ENCODE results near the gene AATK. TPM values are rescaled to one million over a fixed set of nuclear protein-coding genes. Genes with fewer than 3 reads are reported as not detected.

The AATK gene
- total RNA-seq, 1 experiment from 2014 or later = 4.4 TPM

GRCh38 chr17:81126281-81127132 lies 39.5 kb downstream of the AATK start:
- Histone ChIP-seq H2AFZ (ENCODE audit: low read depth, low read length, poor library complexity, severe bottlenecking) (no peak overlapping the region), H3K9ac (ENCODE audit: low read length) (no peak overlapping the region), H3K9me2 (ENCODE audit: insufficient read depth) (no peaks in the 10 kb centered on the region), H3K9me3 (ENCODE audit: control insufficient read depth in 1 of 2, insufficient read depth in 1 of 2, low read depth in 1 of 2, low read length in 2 of 2) (no peaks in the 10 kb centered on the region), H3K36me3 (ENCODE audit: control insufficient read depth in 1 of 2, insufficient read depth in 2 of 2, low read length in 2 of 2) (no peaks in the 10 kb centered on the region), H3K27me3 (ENCODE audit: insufficient read depth, low read length) (no peaks in the 10 kb centered on the region), H3K79me2 (ENCODE audit: insufficient read depth, low read length) (no peaks in the 10 kb centered on the region), H3K4me1 (ENCODE audit: control insufficient read depth in 1 of 2, insufficient read depth in 2 of 2, low read length in 2 of 2) (no peaks in the 10 kb centered on the region), H3K4me2 (ENCODE audit: low read length) (no peak overlapping the region), H4K20me1 (ENCODE audit: insufficient read depth) (no peaks in the 10 kb centered on the region), H3K4me3 (replicated peaks in 1 of 2; ENCODE audit: low read depth in 1 of 2, low read length in 2 of 2) (no peak overlapping the region), H3K27ac (ENCODE audit: low read depth, low read length) (no peak overlapping the region)
- no peak for DNase-seq (ENCODE audit: low read depth, low spot score)
- BruUV-seq (replicated peaks) = no TSS peak
- intact Hi-C loops (cut with micrococcal nuclease) = no loop called here
- ChIA-PET CTCF (no interaction called here), POLR2A (no interaction called here), RAD21 (ENCODE audit: low non-redundant PET in 1 of 2, low total read pairs in 2 of 2, uncharacterized antibody in 2 of 2, unreplicated experiment in 2 of 2) (no interaction called here)
- ATAC-seq = no peak
- TF ChIP-seq EZH2 (IDR thresholded peaks at IDR 0.05) = no peak
- TF ChIP-seq POLR2A (IDR thresholded peaks at IDR 0.05; ENCODE audit: borderline replicate concordance, extremely low read depth, insufficient read depth, insufficient read length) = no peak
- TF ChIP-seq, protein P1, sequence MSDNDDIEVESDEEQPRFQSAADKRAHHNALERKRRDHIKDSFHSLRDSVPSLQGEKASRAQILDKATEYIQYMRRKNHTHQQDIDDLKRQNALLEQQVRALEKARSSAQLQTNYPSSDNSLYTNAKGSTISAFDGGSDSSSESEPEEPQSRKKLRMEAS (IDR thresholded peaks at IDR 0.05) = no peak

GRCh38 chr17:81125573-81126081 lies 40.4 kb downstream of the AATK start:
- no peaks in the 10 kb centered on the region for H3K79me2 ChIP-seq (ENCODE audit: insufficient read depth, low read length)
- intact Hi-C loops (cut with micrococcal nuclease) = no loop called here
- no peak for DNase-seq (ENCODE audit: low read depth, low spot score)
- H2AFZ ChIP-seq (ENCODE audit: low read depth, low read length, poor library complexity, severe bottlenecking) = no peak overlapping the region
- no peak overlapping the region for H3K4me3 ChIP-seq (replicated peaks in 1 of 2; ENCODE audit: low read depth in 1 of 2, low read length in 2 of 2)
- no peaks in the 10 kb centered on the region for H3K36me3 ChIP-seq (ENCODE audit: control insufficient read depth in 1 of 2, insufficient read depth in 2 of 2, low read length in 2 of 2)
- ChIA-PET CTCF (no interaction called here), RAD21 (ENCODE audit: low non-redundant PET in 1 of 2, low total read pairs in 2 of 2, uncharacterized antibody in 2 of 2, unreplicated experiment in 2 of 2) (no interaction called here), POLR2A (no interaction called here)
- no peaks in the 10 kb centered on the region for H3K9me2 ChIP-seq (ENCODE audit: insufficient read depth)
- H3K9ac ChIP-seq (ENCODE audit: low read length) = no peak overlapping the region
- no peak for ATAC-seq
- TF ChIP-seq RAD21 (IDR thresholded peaks at IDR 0.05; ENCODE audit: low read depth) = no peak
- no peak for TF ChIP-seq REST (IDR thresholded peaks at IDR 0.05; ENCODE audit: low read depth)
- TF ChIP-seq ATF3 (IDR thresholded peaks at IDR 0.05) = no peak
- TF ChIP-seq ZFX (IDR thresholded peaks at IDR 0.05) = no peak
- no peak for TF ChIP-seq ELF1 (IDR thresholded peaks at IDR 0.05; ENCODE audit: borderline replicate concordance, low read depth)
- no peak for TF ChIP-seq POLR2AphosphoS5 (IDR thresholded peaks at IDR 0.05; ENCODE audit: low read depth, low read length)
- no peak for TF ChIP-seq ZNF274 (IDR thresholded peaks at IDR 0.05; ENCODE audit: low read depth, low read length)
- TF ChIP-seq CBX3 (IDR thresholded peaks at IDR 0.05; ENCODE audit: low read depth) = no peak
- H3K27ac ChIP-seq (ENCODE audit: low read depth, low read length) = no peak overlapping the region
- no peak overlapping the region for H3K4me2 ChIP-seq (ENCODE audit: low read length)
- H3K9me3 ChIP-seq (ENCODE audit: control insufficient read depth in 1 of 2, insufficient read depth in 1 of 2, low read depth in 1 of 2, low read length in 2 of 2) = no peaks in the 10 kb centered on the region
- no peaks in the 10 kb centered on the region for H4K20me1 ChIP-seq (ENCODE audit: insufficient read depth)
- no peaks in the 10 kb centered on the region for H3K27me3 ChIP-seq (ENCODE audit: insufficient read depth, low read length)
- BruUV-seq (replicated peaks) = no TSS peak
- H3K4me1 ChIP-seq (ENCODE audit: control insufficient read depth in 1 of 2, insufficient read depth in 2 of 2, low read length in 2 of 2) = no peaks in the 10 kb centered on the region

All from HCT116 (cell line).